ENCODE measurements around the gene SAMD11.

The SAMD11 gene

GRCh38 chr1:934991-935750, 11.4 kb downstream of the SAMD11 start:
- DNase-seq (ENCODE audit: low read depth in 1 of 2, low spot score in 1 of 2): no peak
- in situ Hi-C loops (cut with HindIII; ENCODE audit: low pct_unique_long_range_greater_than_20kb, low sequenced_read_pairs): no loop called here
- no peak for TF ChIP-seq JUND (IDR thresholded peaks at IDR 0.05; ENCODE audit: low read depth)

GRCh38 chr1:935751-936231, 12.1 kb downstream of the SAMD11 start:
- TF ChIP-seq JUND (IDR thresholded peaks at IDR 0.05; ENCODE audit: low read depth): no peak
- no peak for DNase-seq (ENCODE audit: low read depth in 1 of 2, low spot score in 1 of 2)
- in situ Hi-C loops (cut with HindIII; ENCODE audit: low pct_unique_long_range_greater_than_20kb, low sequenced_read_pairs): no loop called here

- no peak for DNase-seq (ENCODE audit: low read depth in 1 of 2, low spot score in 1 of 2)
- in situ Hi-C loops (cut with HindIII; ENCODE audit: low pct_unique_long_range_greater_than_20kb, low sequenced_read_pairs): no loop called here
Observed at GRCh38 chr1:936348-937264, 12.9 kb downstream of the SAMD11 start.

GRCh38 chr1:937521-937920, 13.8 kb downstream of the SAMD11 start:
- no peak for DNase-seq (ENCODE audit: low read depth in 1 of 2, low spot score in 1 of 2)
- in situ Hi-C loops (cut with HindIII; ENCODE audit: low pct_unique_long_range_greater_than_20kb, low sequenced_read_pairs): no loop called here
- no peak for TF ChIP-seq JUND (IDR thresholded peaks at IDR 0.05; ENCODE audit: low read depth)

More at GRCh38 chr1:936348-937264, 12.9 kb downstream of the SAMD11 start:
- no peak for TF ChIP-seq JUND (IDR thresholded peaks at IDR 0.05; ENCODE audit: low read depth)

GRCh38 chr1:938088-938683, 14.5 kb downstream of the SAMD11 start:
- in situ Hi-C loops (cut with HindIII; ENCODE audit: low pct_unique_long_range_greater_than_20kb, low sequenced_read_pairs): no loop called here
- TF ChIP-seq JUND (IDR thresholded peaks at IDR 0.05; ENCODE audit: low read depth): no peak
- DNase-seq (ENCODE audit: low read depth in 1 of 2, low spot score in 1 of 2): peak; percentile 59 to 73

GRCh38 chr1:938711-939489, 15.2 kb downstream of the SAMD11 start:
- in situ Hi-C loops (cut with HindIII; ENCODE audit: low pct_unique_long_range_greater_than_20kb, low sequenced_read_pairs): no loop called here
- no peak for DNase-seq (ENCODE audit: low read depth in 1 of 2, low spot score in 1 of 2)
- no peak for TF ChIP-seq JUND (IDR thresholded peaks at IDR 0.05; ENCODE audit: low read depth)

- TF ChIP-seq JUND (IDR thresholded peaks at IDR 0.05; ENCODE audit: low read depth): no peak
- no peak for DNase-seq (ENCODE audit: low read depth in 1 of 2, low spot score in 1 of 2)
- in situ Hi-C loops (cut with HindIII; ENCODE audit: low pct_unique_long_range_greater_than_20kb, low sequenced_read_pairs): no loop called here
Observed at GRCh38 chr1:939511-940106, 15.9 kb downstream of the SAMD11 start.

GRCh38 chr1:940107-941014, 16.6 kb downstream of the SAMD11 start:
- TF ChIP-seq JUND (IDR thresholded peaks at IDR 0.05; ENCODE audit: low read depth): no peak
- DNase-seq (ENCODE audit: low read depth in 1 of 2, low spot score in 1 of 2): peak; percentile 55
- in situ Hi-C loops (cut with HindIII; ENCODE audit: low pct_unique_long_range_greater_than_20kb, low sequenced_read_pairs): no loop called here

- in situ Hi-C loops (cut with HindIII; ENCODE audit: low pct_unique_long_range_greater_than_20kb, low sequenced_read_pairs): no loop called here
- DNase-seq (ENCODE audit: low read depth in 1 of 2, low spot score in 1 of 2): no peak
- TF ChIP-seq JUND (IDR thresholded peaks at IDR 0.05; ENCODE audit: low read depth): no peak
Observed at GRCh38 chr1:941015-941587, 17.4 kb downstream of the SAMD11 start.

GRCh38 chr1:941588-942383, 18.1 kb downstream of the SAMD11 start:
- in situ Hi-C loops (cut with HindIII; ENCODE audit: low pct_unique_long_range_greater_than_20kb, low sequenced_read_pairs): no loop called here
- no peak for TF ChIP-seq JUND (IDR thresholded peaks at IDR 0.05; ENCODE audit: low read depth)
- DNase-seq (ENCODE audit: low read depth in 1 of 2, low spot score in 1 of 2): peak; percentile 69 to 77
